HG02588 (cell line): ENCODE measurements around the gene PPP1R9B.
A peak's percentile ranks its signal among the peaks of the same experiment; 100 is the strongest.

Source experiments
- ATAC-seq: cut with Tn5 transposase; IDR thresholded peaks from one replicate; pipeline ENCODE4 v1.9.1; 2021; ENCODE audit warnings: mild to moderate bottlenecking, moderate library complexity; ENCODE audit not compliant: unreplicated experiment

The PPP1R9B gene

GRCh38 chr17:50161911-50162288, 11.4 kb upstream of the PPP1R9B start:
- ATAC-seq, result no peak

- ATAC-seq, result peak; percentile 84
Observed at GRCh38 chr17:50161023-50161910, 10.8 kb upstream of the PPP1R9B start.

GRCh38 chr17:50157891-50158290, 7.4 kb upstream of the PPP1R9B start:
- no peak for ATAC-seq

- no peak for ATAC-seq
Observed at GRCh38 chr17:50155115-50155819, 4.8 kb upstream of the PPP1R9B start.

GRCh38 chr17:50154604-50155003, 4.1 kb upstream of the PPP1R9B start:
- ATAC-seq, result no peak

GRCh38 chr17:50153650-50154575, 3.4 kb upstream of the PPP1R9B start:
- no peak for ATAC-seq

GRCh38 chr17:50152736-50153135, 2.3 kb upstream of the PPP1R9B start:
- no peak for ATAC-seq

GRCh38 chr17:50151937-50152547, 1.6 kb upstream of the PPP1R9B start:
- no peak for ATAC-seq

- peak; percentile 36 for ATAC-seq
Observed at GRCh38 chr17:50151041-50151936, 812 bp upstream of the PPP1R9B start.

- ATAC-seq, result no peak
Observed at GRCh38 chr17:50149417-50150353, 792 bp downstream of the PPP1R9B start.

GRCh38 chr17:50149091-50149416, 1.4 kb downstream of the PPP1R9B start:
- no peak for ATAC-seq

GRCh38 chr17:50148226-50149090, 2.0 kb downstream of the PPP1R9B start:
- peak; percentile 35 for ATAC-seq

GRCh38 chr17:50147841-50148225, 2.6 kb downstream of the PPP1R9B start:
- no peak for ATAC-seq

GRCh38 chr17:50146927-50147665, 3.4 kb downstream of the PPP1R9B start:
- no peak for ATAC-seq

- ATAC-seq, result no peak
Observed at GRCh38 chr17:50146230-50146926, 4.1 kb downstream of the PPP1R9B start.

- no peak for ATAC-seq
Observed at GRCh38 chr17:50145532-50146229, 4.8 kb downstream of the PPP1R9B start.
